Spleen (tissue), 7 donors: ENCODE data around the gene HEBP1.

Experiments
- CTCF ChIP-seq, 11 experiments: fragments of 200-600 bp in 7 of 11; fragments of 450-650 bp in 4 of 11; sonication (generic) in 4 of 11; IDR thresholded peaks in 8 of 11; conservative IDR thresholded peaks in 3 of 11; 1 replicate in 7 of 11; 2 replicates in 4 of 11; pipeline versions ENCODE4 v1.4.0 to v1.8.0; 2016 to 2021; ENCODE audit warnings: antibody characterized with exemption in 11 of 11, inconsistent platforms in 4 of 11, mild to moderate bottlenecking in 1 of 11
- POLR2A ChIP-seq, 3 donors: fragments of 450-650 bp; IDR thresholded peaks; one replicate each; pipeline ENCODE4 v1.5.1; 2017; ENCODE audit warnings: antibody characterized with exemption in 3 of 3, mild to moderate bottlenecking in 1 of 3
- POLR2AphosphoS5 ChIP-seq, 3 donors: sonication (generic); formaldehyde crosslinking; IDR thresholded peaks; one replicate each; pipeline ENCODE4 v1.5.1; 2017; ENCODE audit warnings: antibody characterized with exemption in 3 of 3
- donor health status: DM: no; HTN: no; CAD: no; lungs with moderate emphysema.
- donor health status: DM: no; HTN: no; CAD: no.
- donor health status: DM: no; HTN: no; CAD: no.

DNA sequence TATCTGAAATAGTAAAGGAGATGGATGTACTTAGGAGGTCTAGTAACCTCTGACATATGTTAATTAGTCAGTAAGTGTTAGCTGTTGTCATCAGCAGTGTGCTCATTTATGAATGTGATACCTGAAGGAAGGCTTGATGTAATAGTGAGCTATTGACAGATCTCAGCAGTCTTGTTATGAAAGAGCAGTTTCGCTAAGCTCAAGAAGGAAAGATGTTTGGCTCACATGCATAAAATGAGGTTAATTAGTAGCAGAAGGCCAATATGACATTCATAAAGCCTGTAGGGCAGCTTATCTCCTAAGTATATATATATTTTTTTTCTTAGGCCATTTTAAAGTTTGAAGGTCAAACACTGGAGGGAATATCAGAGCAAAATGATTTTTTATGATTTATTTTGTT, 46.9 kb upstream of the HEBP1 start:
- TF ChIP-seq CTCF (IDR thresholded peaks at IDR 0.05 in 8 of 11, conservative IDR thresholded peaks at IDR 0.05 in 3 of 11): no peak
- no peak for TF ChIP-seq POLR2A (IDR thresholded peaks at IDR 0.05)
- TF ChIP-seq POLR2AphosphoS5 (IDR thresholded peaks at IDR 0.05): no peak
